HepG2 (cell line): ENCODE measurements around the gene FGF19. TPM values are rescaled to one million over a fixed set of nuclear protein-coding genes. Genes with fewer than 3 reads are reported as not detected.
A peak's percentile ranks its signal among the peaks of the same experiment; 100 is the strongest.

ENCODE experiments used
- ATAC-seq: fragments of 200-7000 bp; cut with Tn5 transposase; 3 replicates; pipeline ENCODE4 v1.9.1; 2020; ENCODE audit warnings: mild to moderate bottlenecking, moderate library complexity
- BruUV-seq: library from RNA; stranded (reverse); fragments of 400-500 nt; replicated peaks from 2 replicates; lab custom pipeline; 2021; lab: Mats Ljungman, UMichigan
- CTCF ChIA-PET: fragments of 300-600 bp; formaldehyde crosslinking; extraction: SDS; loops from one replicate; lab custom pipeline; 2021; ENCODE audit warnings: low total read pairs, inconsistent platforms, low intra/inter-chr PET ratio; lab: Yijun Ruan, JAX
- POLR2A ChIA-PET: fragments of 350-600 bp; sonication (Branson Sonifier 250); formaldehyde crosslinking; loops from one replicate; lab custom pipeline; 2020; ENCODE audit warnings: antibody characterized with exemption, inconsistent platforms; lab: Yijun Ruan, JAX
- DNase-seq: peaks from one replicate; pipeline ENCODE4 v3.0.0-alpha.2; 2015; ENCODE audit warnings: low spot score
- FAIRE-seq: peaks from 3 replicates; lab custom pipeline; 2011; peaks lifted over from hg19 to GRCh38; lab: Jason Lieb, UNC
- H2AFZ ChIP-seq: one replicate; pipeline ENCODE4 v1.6.1; 2011; ENCODE audit warnings: low read length, inconsistent platforms
- H3K27ac ChIP-seq: fragments of 300-600 bp; 3 replicates; pipeline ENCODE4 v1.8.0; 2011; ENCODE audit warnings: mixed run types, mild to moderate bottlenecking, mixed read lengths, low read length, inconsistent platforms; ENCODE audit not compliant: insufficient read depth; ENCODE audit errors: extremely low read length
- H3K27me3 ChIP-seq, 2 experiments: fragments of 200-600 bp in 1 of 2; 2 replicates in 1 of 2; 3 replicates in 1 of 2; pipeline versions ENCODE4 v1.6.0 to v1.8.0; 2011; ENCODE audit warnings: low read length in 2 of 2, mild to moderate bottlenecking in 2 of 2, moderate library complexity in 2 of 2, inconsistent platforms in 1 of 2; ENCODE audit not compliant: insufficient read depth in 2 of 2, control insufficient read depth in 1 of 2
- H3K36me3 ChIP-seq, 2 experiments: fragments of 200-600 bp in 1 of 2; replicated peaks in 1 of 2; 2 replicates in 1 of 2; 3 replicates in 1 of 2; pipeline versions ENCODE4 v1.5.1 to v1.8.0; 2011; ENCODE audit warnings: low read length in 2 of 2, inconsistent platforms in 1 of 2; ENCODE audit not compliant: insufficient read depth in 2 of 2, control insufficient read depth in 1 of 2
- H3K4me1 ChIP-seq: 2 replicates; pipeline ENCODE4 v1.5.1; 2012; ENCODE audit warnings: low read length, inconsistent platforms; ENCODE audit not compliant: insufficient read depth
- H3K4me2 ChIP-seq: 2 replicates; pipeline ENCODE4 v1.6.0; 2011; ENCODE audit warnings: low read depth, low read length, inconsistent platforms
- H3K4me3 ChIP-seq, 3 experiments: fragments of 200-600 bp in 1 of 3; sonication (generic), shearing (Covaris generic) in 1 of 3; replicated peaks in 1 of 3; 2 replicates each; pipeline ENCODE4 v1.5.1; 2011 to 2016; ENCODE audit warnings: low read length in 3 of 3, inconsistent platforms in 2 of 3, low read depth in 2 of 3, mild to moderate bottlenecking in 2 of 3, control low read depth in 1 of 3, mixed read lengths in 1 of 3; ENCODE audit not compliant: insufficient read depth in 1 of 3
- H3K79me2 ChIP-seq: one replicate; pipeline ENCODE4 v1.6.1; 2011; ENCODE audit warnings: low read length, inconsistent platforms; ENCODE audit not compliant: insufficient read depth
- H3K9ac ChIP-seq: 2 replicates; pipeline ENCODE4 v1.6.0; 2011; ENCODE audit warnings: mild to moderate bottlenecking, low read depth, low read length, inconsistent platforms; ENCODE audit not compliant: insufficient read depth
- H3K9me3 ChIP-seq: 2 replicates; pipeline ENCODE4 v1.5.1; 2012; ENCODE audit warnings: mild to moderate bottlenecking, low read length
- H4K20me1 ChIP-seq: 2 replicates; pipeline ENCODE4 v1.6.0; 2011; ENCODE audit warnings: inconsistent platforms, mild to moderate bottlenecking, low read length, moderate library complexity; ENCODE audit not compliant: insufficient read depth
- ARNT2 ChIP-seq: sonication (generic); formaldehyde crosslinking; IDR thresholded peaks from 2 replicates; pipeline ENCODE4 v1.8.0; 2022; ENCODE audit warnings: mild to moderate bottlenecking, low read depth, missing genetic modification reagents, moderate library complexity
- ATAD3A ChIP-seq: sonication (generic); formaldehyde crosslinking; IDR thresholded peaks from 2 replicates; pipeline ENCODE4 v1.4.0; 2020; ENCODE audit warnings: missing genetic modification reagents
- ATF1 ChIP-seq: IDR thresholded peaks from 2 replicates; pipeline ENCODE4 v1.6.1; 2016; ENCODE audit warnings: mild to moderate bottlenecking, control low read depth
- E2F5 ChIP-seq: sonication (generic); formaldehyde crosslinking; conservative IDR thresholded peaks from 2 replicates; pipeline ENCODE4 v1.4.0; 2020; ENCODE audit warnings: missing genetic modification reagents
- ETV5 ChIP-seq: IDR thresholded peaks from 2 replicates; pipeline ENCODE4 v1.6.1; 2018; ENCODE audit warnings: missing biosample characterization, missing genetic modification reagents, inconsistent platforms, borderline replicate concordance
- FOSL2 ChIP-seq: sonication (generic); formaldehyde crosslinking; IDR thresholded peaks from 2 replicates; pipeline ENCODE4 v1.4.0; 2020; ENCODE audit warnings: missing genetic modification reagents
- FOXO4 ChIP-seq: sonication (generic); formaldehyde crosslinking; conservative IDR thresholded peaks from 2 replicates; pipeline ENCODE4 v1.8.1; 2023; ENCODE audit warnings: missing genetic modification reagents
- GRHL1 ChIP-seq: sonication (generic); formaldehyde crosslinking; conservative IDR thresholded peaks from 2 replicates; pipeline ENCODE4 v1.8.0; 2022; ENCODE audit warnings: missing genetic modification reagents
- KDM5A ChIP-seq: fragments of 200-600 bp; sonication (generic); IDR thresholded peaks from 2 replicates; pipeline ENCODE4 v1.7.0; 2018; ENCODE audit warnings: antibody characterized with exemption, mild to moderate bottlenecking, low read length, borderline replicate concordance
- KLF15 ChIP-seq: sonication (generic); formaldehyde crosslinking; IDR thresholded peaks from 2 replicates; pipeline ENCODE4 v1.8.1; 2023; ENCODE audit warnings: borderline replicate concordance, mild to moderate bottlenecking, inconsistent platforms, missing genetic modification reagents, mixed read lengths
- NFYC ChIP-seq: IDR thresholded peaks from 2 replicates; pipeline ENCODE4 v1.6.1; 2016; ENCODE audit warnings: missing genetic modification reagents, missing compliant biosample characterization
- NR0B2 ChIP-seq: sonication (generic); formaldehyde crosslinking; IDR thresholded peaks from 2 replicates; pipeline ENCODE4 v1.4.0; 2020; ENCODE audit warnings: mild to moderate bottlenecking, missing genetic modification reagents
- SMAD1 ChIP-seq: sonication (generic); formaldehyde crosslinking; IDR thresholded peaks from 2 replicates; pipeline ENCODE4 v1.4.0; 2020; ENCODE audit warnings: missing genetic modification reagents, low read depth, mild to moderate bottlenecking, borderline replicate concordance
- ZBTB38 ChIP-seq: sonication (generic); formaldehyde crosslinking; IDR thresholded peaks from 2 replicates; pipeline ENCODE4 v1.5.1; 2020; ENCODE audit warnings: mild to moderate bottlenecking, missing genetic modification reagents
- ZKSCAN1 ChIP-seq: fragments of 150-350 bp; IDR thresholded peaks from 2 replicates; pipeline ENCODE4 v1.6.1; 2014; ENCODE audit warnings: low read length
- ZKSCAN8 ChIP-seq: IDR thresholded peaks from 2 replicates; pipeline ENCODE4 v1.6.1; 2016; ENCODE audit warnings: borderline replicate concordance, missing genetic modification reagents, missing compliant biosample characterization
- ZMAT5 ChIP-seq: sonication (generic); formaldehyde crosslinking; IDR thresholded peaks from 2 replicates; pipeline ENCODE4 v1.5.0; 2020; ENCODE audit warnings: mild to moderate bottlenecking, low read depth, missing genetic modification reagents, borderline replicate concordance
- ZNF160 ChIP-seq: sonication (generic); formaldehyde crosslinking; IDR thresholded peaks from 2 replicates; pipeline ENCODE4 v1.8.0; 2022; ENCODE audit warnings: mild to moderate bottlenecking, inconsistent platforms, missing genetic modification reagents
- ZNF331 ChIP-seq: sonication (generic); formaldehyde crosslinking; IDR thresholded peaks from 2 replicates; pipeline ENCODE4 v1.4.0; 2020; ENCODE audit warnings: missing genetic modification reagents
- WGBS: methylation state at CpG from one replicate; pipeline ENCODE4 v1.1.6; 2017; ENCODE audit warnings: low lambda C conversion rate; 5-methylcytosine and 5-hydroxymethylcytosine counted together
- in situ Hi-C: cut with HindIII; loops from 2 replicates; pipeline ENCODE4 v1.10.0; 2017; ENCODE audit warnings: low pct_unique_long_range_greater_than_20kb; ENCODE audit not compliant: extremely low pct_ligation_motif_present
- intact Hi-C: fragments of 100-400 bp; cut with micrococcal nuclease; formaldehyde crosslinking; loops from one replicate; pipeline ENCODE4 v1.10.0; 2022; ENCODE audit not compliant: unreplicated experiment
- polyA plus RNA-seq, 8 experiments: library from polyadenylated mRNA; depleted of rRNA in 3 of 8; stranded (reverse) in 7 of 8; unstranded in 1 of 8; fragments of >200 nt; fragmentation: Illumina TruSeq in 4 of 8; extraction: Trizol in 4 of 8; gene quantifications; 2 replicates each; pipeline versions ENCODE4 v1.2.1 to v1.2.3, GENCODE V29; 2011 to 2016; ENCODE audit warnings: low read depth in 4 of 8, missing spikeins in 1 of 8, mixed read lengths in 1 of 8; ENCODE audit not compliant: insufficient read depth in 1 of 8
- total RNA-seq, 5 experiments: library from RNA; depleted of rRNA; stranded (reverse); fragments of >200 nt; fragmentation: Illumina TruSeq; extraction: Trizol; gene quantifications; 2 replicates each; pipeline ENCODE4 v1.2.3, GENCODE V29; 2016; ENCODE audit warnings: low read depth in 1 of 5

Gene FGF19
- total and polyA plus RNA-seq, 2 of the 13 experiments (the other 11 are each of a cell fraction or from before 2014, with no cell fraction given) = 0.07 TPM; not detected in 1

- ATAC-seq = peak; percentile 78
- WGBS = 20% methylated on average over 3 of the region's 27 CpGs
- Histone ChIP-seq H3K27me3 (no peaks in the 10 kb centered on the region), H3K4me2 (peak overlapping the region; percentile 68), H3K9me3 (no peaks in the 10 kb centered on the region), H3K36me3 (peaks cover 0 to 6% of the 10 kb centered on the region in 2 experiments; a peak in 2 of 5 replicates), H3K27ac (peak overlapping the region; percentile 96), H3K4me3 (peak overlapping the region in 1 of 3 experiments; percentile 25; a peak in 2 of 6 replicates), H2AFZ (no peak overlapping the region), H3K9ac (peak overlapping the region; percentile 83), H4K20me1 (no peaks in the 10 kb centered on the region), H3K79me2 (no peaks in the 10 kb centered on the region), H3K4me1 (peaks cover 91% of the 10 kb centered on the region)
- in situ Hi-C loops (loop anchor here (5.0 kb wide), 1 partner anchor 536 kb away; no protein-coding TSS in a partner anchor), intact Hi-C loops (no loop called here)
- peak; percentile 81 for FAIRE-seq
- BruUV-seq = no TSS peak
- ChIA-PET POLR2A (interaction anchor here (0.8 to 6.1 kb wide), 9 partner anchors 9 to 501 kb away, joined by 3 to 128 read pairs (median 7); partner anchors contain the start of genes CCND1 and LTO1), CTCF (no interaction called here)
- DNase-seq = peak; percentile 97
- TF ChIP-seq GRHL1 (CRISPR knock-in tag) = no peak
- peak; percentile 97 for TF ChIP-seq ETV5
- no peak for TF ChIP-seq ZMAT5
- no peak; the same call in 1 of the 2 replicates for TF ChIP-seq NR0B2
- no peak for TF ChIP-seq ATF1 (CRISPR knock-in tag)
- TF ChIP-seq KLF15 (CRISPR knock-in tag) = no peak
- TF ChIP-seq E2F5 (CRISPR knock-in tag) = no peak
- TF ChIP-seq SMAD1 (CRISPR knock-in tag) = no peak; the same call in 1 of the 2 replicates
- no peak; the same call in 1 of the 2 replicates for TF ChIP-seq NFYC
- TF ChIP-seq ZKSCAN1 = no peak
- TF ChIP-seq ARNT2 (CRISPR knock-in tag) = peak; percentile 76; the same call in 1 of the 2 replicates
- peak; percentile 87 for TF ChIP-seq FOSL2
- no peak for TF ChIP-seq ATAD3A (CRISPR knock-in tag)
- peak; percentile 91 for TF ChIP-seq ZBTB38 (CRISPR knock-in tag)
- TF ChIP-seq FOXO4 (CRISPR knock-in tag) = no peak
- peak; percentile 88 for TF ChIP-seq ZKSCAN8 (CRISPR knock-in tag)
- TF ChIP-seq KDM5A = no peak
- peak; percentile 76; the same call in 1 of the 2 replicates for TF ChIP-seq ZNF160 (CRISPR knock-in tag)
- peak; percentile 95 for TF ChIP-seq ZNF331 (CRISPR knock-in tag)
Observed at GRCh38 chr11:69657911-69658625, 45.8 kb downstream of the FGF19 start.
